HG03108 (cell line): Measurements from ENCODE around the gene SUFU.

Source experiments
- ATAC-seq: cut with Tn5 transposase; IDR thresholded peaks from one replicate; pipeline ENCODE4 v1.9.1; 2021; ENCODE audit warnings: moderate library complexity; ENCODE audit not compliant: unreplicated experiment

The SUFU gene

DNA sequence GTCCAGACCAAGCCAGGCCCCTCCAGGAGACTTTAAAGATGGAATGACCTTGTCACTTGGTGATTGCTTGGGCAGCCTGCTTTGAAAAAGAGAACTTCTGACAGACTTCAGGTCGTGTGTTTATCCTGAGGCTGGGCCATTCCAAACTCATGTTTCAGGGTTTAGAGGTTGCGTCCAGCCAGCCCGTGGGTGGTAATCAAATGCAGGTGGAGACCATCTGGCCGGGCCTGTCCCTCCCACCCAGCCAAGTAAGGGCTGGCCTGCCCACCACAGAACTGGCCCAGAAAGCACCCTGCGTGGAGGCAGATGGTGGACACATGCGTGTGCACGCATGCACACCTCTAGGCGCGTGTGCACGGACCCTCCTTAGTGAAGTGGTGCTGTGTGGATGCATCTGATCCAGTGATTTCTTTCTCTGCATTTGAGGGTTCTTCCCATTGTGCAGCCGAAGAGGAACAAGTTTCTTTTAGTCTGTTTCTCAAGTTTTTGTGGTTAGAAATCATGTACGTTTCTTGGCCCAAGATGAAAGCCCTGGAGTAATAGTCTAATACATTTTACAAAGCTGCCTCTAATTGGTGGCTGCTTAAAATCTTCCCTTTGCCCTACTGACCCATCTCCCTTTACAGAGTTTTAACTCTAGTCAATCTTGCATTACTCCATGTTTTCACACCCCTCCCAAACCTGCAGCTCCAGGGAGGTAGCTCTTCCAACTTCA is 43.0 kb downstream of the SUFU start:
- no peak for ATAC-seq

DNA sequence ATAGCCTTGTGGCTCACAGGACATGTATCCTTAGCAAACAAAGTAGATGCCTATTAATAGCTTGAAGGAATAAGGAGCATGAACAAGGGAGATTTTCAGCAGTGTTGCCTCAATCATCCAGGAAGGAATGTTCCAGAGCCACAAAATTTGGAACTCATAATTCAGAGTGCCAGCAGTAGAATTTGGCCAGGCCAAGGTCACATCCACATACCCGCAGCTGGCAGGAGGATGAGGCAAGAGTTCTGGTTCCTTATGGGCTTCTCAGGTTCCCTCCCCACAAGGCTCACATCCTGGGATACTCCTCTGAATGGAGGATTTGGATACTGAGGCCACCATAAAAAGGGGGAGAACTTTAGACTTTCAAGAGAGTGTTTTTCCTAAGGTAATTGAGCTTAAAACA is 45.8 kb downstream of the SUFU start:
- ATAC-seq = no peak

DNA sequence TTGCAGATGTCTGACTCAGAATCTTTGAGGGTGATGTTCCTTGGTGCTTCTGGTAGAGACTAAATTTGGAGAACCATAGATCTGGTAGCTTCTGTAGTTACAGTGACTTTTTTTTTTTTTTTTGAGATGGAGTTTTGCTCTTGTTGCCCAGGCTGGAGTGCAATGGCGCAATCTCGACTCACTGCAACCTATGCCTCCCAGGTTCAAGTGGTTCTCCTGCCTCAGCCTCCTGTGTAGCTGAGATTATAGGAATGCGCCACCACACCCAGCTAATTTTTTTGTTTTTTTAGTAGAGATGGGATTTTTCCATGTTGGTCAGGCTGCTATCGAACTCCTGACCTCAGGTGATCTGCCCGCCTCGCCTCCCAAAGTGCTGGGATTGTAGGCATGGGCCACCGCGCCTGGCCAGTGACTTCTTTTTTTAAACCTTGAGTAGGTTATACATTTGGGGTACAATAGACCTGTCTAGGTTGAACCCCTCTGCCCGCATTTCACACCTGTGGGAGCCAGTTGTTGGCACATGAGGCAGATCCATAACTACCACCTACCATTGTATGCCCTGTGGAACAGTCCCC is 47.0 kb downstream of the SUFU start:
- no peak for ATAC-seq

DNA sequence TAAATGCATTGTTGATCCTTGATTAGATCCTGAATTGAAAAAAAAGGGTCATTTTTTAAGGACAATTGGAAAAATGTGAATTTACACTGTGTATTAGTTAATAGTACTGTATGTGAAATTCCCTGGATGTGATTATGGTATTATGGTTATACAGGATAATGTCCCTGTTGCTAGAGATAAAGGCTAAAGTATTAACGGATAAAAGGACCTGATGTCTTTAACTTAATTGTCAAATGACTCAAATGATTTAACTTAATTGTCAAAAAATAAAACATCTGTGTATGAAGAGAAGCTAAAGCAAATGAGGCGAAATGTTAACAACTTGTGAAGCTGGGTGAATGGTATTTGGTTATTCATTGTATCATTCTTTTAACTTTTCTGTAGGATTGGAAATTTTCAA is 48.8 kb downstream of the SUFU start:
- ATAC-seq = no peak

DNA sequence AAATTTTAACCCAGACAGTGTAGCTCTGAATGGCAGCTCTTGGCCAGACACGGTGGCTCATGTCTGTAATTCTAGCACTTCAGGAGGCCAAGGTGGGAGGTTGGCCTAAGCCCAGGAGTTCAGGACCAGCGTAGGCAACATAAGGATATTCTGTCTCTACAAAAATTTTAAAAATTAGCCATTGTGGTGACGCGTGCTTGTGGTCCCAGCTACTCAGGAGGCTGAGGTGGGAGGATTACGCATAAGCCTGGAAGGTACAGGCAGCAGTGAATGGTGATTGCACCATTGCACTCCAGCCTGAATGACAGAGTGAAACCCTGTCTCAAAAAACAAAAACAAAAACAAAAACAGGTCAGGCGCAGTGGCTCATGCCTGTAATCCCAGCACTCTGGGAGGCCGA is 50.0 kb downstream of the SUFU start:
- no peak for ATAC-seq

DNA sequence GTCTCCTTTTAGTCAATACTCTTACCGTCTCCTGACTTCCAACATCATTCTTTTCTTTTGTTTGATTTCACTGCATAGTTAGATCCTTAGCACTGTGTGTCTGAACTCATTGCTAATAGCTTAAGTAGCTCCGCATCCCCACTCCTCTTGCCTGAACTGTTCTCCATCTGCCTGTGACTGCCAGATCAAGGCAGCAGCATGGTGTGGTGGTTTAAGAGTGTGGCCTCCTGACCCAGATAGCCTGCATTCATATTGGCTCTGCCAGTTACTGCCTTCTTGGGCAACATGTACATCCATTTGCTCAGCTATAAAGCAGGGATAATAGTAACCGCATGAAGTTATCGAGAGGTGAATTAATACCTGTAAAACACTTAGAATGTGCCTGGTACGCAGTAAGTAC is 50.8 kb downstream of the SUFU start:
- no peak for ATAC-seq

DNA sequence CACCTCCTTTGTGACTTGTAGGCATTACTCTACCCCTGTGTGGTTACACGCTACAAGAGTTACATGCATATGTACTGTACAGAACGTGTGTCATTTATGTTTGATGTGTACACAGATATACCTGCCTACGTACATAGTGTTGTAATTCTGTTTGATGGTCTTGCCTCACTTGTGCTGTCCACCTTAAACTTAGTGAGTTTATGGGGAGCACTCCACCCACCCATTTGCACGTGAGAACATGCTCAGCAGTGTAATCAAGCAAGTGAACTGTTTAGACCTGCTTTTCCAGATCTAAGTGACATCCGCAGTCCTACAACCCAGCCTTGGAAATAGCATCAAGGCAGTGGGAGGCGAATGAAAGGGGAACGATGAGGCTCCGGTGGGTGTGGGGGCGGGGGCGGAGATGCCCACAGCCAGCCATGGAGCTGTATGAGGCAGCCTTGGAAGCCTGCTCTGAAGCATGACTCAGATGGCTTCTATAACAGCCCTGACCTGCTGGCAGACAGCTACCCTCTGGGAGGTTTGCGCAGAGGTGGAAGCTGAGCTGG is 52.1 kb downstream of the SUFU start:
- ATAC-seq = no peak

DNA sequence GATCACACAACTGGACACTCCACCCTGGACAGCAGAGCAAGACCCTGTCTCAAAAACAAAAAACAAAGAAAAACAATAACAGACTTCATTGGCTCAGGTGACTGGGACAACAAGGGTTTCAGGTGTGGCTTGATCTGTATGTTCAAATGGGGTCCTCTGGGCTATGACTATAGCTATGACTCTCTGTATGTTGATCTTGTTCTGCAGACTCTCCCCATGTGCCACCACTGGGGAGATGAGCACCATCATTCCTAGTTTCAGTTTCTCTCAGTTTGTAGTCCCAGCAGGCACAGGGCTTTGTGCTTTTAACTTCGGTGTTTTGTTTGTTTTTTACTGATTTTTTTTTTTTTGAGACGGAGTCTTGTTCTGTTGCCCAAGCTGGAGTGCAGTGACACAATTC is 53.8 kb downstream of the SUFU start:
- ATAC-seq = no peak

DNA sequence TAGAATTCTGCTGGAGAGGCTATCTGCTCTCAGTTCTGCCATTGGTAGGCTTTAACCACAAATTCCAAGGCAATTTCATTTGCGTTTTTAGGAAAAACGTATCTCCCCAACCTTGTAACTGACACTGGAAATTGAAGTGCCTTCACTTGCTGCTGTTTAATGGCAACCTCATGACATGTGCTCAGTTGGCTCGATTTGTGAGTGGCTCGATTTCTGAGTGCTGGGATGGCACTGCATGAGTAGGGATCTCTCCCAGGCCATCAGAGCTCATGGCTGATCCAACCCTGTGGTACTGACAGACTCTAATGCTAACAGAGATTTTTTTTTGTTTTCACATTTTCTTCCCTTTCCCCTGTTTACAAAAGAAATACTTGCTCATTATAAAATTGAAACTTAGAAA is 56.0 kb downstream of the SUFU start:
- ATAC-seq = no peak

DNA sequence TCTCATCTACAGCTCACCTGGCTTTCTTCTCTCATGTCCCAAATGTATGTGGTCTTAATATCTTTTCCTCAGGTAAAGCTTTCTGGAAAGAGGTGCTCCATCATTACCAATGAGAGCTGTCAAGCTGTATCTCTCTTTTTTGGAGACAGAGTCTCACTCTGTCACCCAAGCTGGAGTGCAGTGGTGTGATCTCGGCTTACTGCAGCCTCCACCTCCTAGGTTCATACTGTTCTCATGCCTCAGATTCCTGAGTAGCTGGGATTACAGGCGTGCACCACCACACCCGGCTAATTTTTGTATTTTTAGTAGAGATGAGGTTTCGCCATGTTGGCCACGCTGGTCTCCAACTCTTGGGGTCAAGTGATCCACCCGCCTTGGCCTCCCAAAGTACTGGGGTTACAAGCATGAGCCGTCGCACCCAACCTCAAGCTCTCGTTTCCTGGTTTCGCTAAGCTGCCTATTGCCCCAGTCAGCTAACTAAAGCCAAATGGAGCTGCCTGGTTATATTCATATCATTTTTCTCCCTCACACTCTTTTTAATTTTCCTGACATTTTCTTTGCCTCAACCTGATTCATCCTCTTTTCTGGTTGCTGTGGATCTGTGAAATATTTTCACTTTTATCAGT is 60.5 kb downstream of the SUFU start:
- ATAC-seq = no peak

DNA sequence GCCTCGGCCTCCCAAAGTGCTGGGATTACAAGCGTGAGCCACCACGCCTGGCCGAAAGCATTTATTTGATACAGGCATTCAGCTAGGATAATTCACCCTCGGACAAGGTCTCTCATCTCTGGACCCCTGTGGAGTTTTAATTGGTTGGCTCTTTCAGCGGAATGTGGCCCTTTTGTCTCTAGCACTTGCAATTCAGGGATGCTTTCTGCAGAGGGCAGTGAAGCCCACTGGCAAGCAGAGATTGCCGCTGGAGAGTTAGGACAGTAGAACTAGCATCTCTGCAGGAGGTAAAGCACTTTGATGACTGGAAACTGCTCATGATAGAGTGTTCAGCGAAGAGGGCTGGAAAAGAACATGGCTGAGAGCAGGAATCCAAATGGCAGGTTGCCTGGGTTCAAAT is 62.0 kb downstream of the SUFU start:
- ATAC-seq = no peak

DNA sequence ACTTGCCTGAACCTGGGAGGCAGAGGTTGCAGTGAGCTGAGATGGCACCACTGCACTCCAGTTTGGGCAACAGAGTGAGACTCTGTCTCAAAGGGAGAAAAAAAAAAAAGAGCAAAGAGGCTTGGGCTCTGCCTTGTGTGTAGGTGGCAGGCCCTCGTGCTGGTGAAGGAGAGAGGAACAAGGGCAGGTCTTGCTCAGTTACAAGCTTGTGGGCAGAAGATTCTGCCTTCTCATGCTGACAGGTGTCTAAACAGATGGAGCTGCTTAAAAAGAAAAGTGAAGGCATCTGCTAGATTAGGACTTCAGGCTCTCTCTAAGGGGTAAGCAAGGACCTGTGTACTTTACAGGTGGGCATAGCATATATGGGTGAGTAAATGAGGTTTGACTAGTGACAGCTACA is 75.0 kb downstream of the SUFU start:
- ATAC-seq = no peak

DNA sequence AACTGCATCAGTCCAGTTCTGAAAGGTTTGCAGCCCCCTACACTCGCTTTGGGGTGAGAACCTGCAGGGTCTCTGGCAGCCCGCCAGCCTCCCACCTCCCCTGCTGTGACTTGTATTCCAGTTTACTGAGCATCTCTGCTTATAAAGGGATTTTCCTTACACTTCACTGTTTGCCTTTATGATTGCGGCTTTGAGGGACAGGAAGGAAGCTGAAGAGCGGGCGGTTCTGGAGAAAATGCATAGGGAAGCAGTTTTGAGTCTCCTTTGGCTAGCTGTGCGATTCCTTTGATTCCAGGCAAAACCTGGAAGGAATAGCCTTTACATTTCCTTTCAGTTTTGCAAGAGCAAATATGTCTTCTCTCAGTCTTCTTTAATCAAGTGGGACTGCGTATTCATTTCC is 75.6 kb downstream of the SUFU start:
- ATAC-seq = no peak

DNA sequence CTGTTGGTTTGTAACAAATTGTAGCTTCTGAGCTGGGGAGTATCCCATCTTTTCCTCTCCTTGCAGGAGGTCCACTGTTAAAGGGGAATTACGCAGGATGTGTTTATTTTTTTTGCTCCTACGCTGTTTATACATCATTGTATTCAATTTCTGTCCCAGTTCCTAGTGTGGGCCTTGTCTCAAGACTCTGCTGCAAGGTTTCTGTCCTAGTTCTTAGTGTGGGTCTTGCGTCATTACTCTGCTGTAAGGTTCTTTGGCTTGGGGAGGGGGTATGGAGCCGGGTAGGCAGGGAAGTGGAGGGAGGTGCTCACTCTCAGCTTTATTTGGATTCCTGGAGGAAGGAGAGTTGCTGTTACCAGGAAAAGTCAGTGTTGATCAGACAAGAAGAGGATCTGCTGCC is 76.5 kb downstream of the SUFU start:
- ATAC-seq = no peak

DNA sequence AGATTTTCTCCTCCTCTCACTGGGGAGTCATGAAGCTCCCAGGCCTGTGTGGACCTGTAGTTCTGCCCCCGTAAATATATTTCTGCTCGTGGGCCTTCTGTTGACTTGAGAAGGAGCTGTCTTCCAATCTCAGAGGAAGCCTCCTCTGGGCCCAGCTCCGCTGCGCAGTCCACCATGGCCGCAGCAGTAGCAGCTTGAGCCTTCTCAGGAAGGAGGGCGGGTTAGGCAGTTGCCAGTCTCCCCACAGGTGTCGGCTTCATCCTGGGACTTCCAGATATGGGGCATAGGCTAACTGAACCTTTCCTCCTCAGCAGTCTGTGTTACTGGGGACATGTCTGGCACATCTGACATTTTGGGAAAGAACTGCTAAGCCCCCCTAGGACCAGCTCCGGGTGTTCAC is 77.6 kb downstream of the SUFU start:
- ATAC-seq = no peak

DNA sequence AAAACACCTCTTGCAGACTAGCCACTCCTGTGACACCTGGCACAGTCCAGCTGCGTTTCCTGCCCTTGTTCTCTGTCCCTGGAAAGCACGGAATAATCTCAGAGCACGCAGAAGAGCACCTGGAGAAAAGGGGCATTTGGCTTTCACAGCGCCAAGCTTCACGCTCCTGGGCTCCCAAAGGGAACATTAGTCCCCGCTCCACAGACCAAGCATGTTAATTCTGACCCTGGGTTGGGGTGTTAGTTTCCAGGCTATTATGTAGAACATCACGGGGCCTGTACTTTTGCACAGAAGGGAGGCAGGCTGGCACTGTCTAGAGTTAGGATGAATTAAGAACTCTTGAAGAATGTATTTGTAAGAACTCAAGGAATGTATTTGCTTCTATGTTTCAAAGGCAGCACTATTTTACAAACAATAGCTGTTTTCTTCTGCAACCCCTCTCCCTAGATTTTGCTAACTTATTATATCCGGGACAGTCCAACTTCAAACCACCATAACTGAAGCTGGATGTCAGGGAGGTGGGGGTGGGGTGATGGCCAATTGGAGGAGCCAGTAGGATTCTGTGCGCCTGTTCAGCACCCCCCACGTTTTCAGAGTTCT is 78.3 kb downstream of the SUFU start:
- ATAC-seq = no peak

DNA sequence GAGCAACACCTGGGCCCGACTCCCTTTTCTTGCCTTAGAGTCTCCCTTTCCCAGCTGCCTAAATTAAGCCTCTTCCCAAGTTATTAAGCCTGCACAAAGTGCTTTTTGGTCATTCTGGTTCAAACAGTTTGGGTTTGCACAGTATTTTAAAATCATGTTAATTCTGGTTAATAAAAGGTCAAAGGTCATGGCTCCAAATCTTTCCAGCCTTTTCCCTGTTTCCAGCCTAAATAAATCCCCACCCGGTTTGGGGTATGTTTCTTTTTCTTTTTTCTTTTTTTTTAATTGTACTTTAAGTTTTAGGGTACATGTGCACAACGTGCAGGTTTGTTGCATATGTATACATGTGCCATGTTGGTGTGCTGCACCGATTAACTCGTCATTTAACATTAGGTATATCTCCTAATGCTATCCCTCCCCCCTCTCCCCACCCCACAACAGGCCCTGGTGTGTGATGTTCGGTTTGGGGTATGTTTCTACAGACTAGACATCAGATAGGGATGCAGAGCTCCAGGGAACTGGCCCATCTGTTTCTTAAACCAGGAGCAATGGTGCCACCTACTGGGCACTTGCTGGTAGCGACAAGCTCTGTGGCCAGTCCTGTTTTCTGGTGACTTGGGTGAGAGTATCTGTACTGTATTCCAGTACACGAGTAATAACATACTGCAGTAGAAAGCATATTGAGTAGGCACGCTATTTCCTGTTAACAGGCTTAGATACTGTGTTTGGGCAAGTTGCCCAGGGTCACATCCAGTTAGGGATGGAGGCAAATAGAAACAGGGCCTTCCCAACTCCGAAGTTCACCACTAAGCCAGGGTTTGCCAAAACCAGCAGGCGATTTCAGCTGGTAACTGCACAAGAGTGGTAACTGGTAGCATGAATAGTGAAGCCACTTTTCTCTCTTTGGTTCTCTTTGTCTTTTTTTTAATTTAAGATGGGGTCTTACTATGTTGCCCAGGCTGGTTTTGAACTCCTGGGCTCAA is 80.0 kb downstream of the SUFU start:
- ATAC-seq = peak; percentile 85

DNA sequence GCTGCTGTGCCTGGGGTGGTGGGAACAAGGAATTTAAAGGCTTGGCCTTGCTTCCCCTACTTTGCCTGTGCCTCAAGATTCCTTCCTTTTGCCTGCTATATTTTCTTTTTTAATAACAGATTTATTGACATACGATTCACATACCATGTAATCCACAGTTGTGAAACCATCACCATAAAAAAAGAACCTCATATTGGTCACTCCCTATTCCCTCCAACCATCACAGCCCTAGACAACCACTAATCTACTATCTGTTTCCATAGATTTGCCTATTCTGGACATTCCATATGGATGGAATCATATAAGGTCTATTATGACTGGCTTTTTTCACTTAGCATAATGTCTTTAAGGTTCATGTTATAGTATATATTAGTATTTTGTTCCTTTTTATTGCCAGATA is 81.3 kb downstream of the SUFU start:
- no peak for ATAC-seq

DNA sequence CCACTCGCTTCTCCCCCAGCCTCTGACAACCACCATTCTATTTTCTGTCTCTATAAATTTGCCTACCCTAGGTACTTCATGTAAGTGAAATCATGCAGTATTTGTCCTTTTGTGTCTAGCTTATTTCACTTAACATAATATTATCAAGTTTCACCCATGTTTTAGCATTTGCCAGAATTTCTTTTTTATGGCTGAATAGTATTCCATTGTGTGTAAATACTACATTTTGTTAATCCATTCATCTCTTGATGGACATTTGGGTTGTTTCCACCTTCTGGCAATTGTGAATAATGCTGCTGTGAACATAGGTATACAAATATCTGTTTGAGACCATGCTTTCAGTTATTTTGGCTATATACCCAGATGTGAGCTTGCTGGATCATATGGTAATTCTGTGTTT is 83.1 kb downstream of the SUFU start:
- ATAC-seq = no peak

DNA sequence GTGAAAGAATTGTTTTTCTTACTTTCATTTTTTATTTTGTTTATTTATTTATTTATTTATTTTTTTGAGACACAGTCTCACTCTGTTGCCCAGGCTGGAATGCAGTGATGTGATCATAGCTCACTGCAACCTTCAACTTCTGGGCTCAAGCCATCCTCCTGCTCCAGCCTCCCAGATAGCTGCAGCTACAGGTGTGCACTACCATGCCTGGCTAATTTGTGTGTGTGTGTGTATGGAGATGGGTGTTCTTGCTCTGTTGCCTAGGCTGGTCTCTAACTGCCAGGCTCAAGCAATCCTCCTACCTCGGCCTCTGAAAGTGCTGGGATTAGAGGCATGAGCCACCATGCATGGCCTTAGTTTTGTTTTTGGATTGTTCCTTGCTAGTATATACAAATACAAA is 85.1 kb downstream of the SUFU start:
- ATAC-seq = no peak
